ENCODE measurements around the gene STEEP1. TPM values are rescaled to one million over a fixed set of nuclear protein-coding genes. Genes with fewer than 3 reads are reported as not detected.

The STEEP1 gene
- total and polyA plus RNA-seq, 3 experiments from 2014 or later = 19.2 to 33.0 (median 30.9) TPM

DNA sequence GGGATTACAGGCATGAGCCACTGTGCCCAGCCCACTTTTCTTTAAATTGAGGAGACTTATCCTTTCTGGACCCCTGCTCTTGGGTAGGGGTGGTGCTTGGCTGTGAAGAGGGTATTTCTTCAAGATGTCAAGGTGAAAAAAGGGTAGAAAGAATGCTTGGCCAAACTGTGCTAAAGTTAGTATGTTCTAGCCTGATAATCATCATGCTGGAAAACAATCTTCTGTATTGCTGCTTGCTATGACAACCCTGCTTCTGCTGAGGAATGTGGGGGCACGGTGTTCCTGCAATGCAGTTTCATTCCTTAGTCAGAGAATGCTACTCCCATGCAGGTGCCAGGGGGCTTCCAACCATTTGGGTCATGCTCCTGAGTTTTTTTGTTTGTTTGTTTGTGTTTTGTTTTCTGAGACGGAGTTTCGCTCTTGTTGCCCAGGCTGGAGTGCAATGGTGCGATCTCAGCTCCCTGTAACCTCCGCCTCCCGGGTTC, 5.2 kb upstream of the STEEP1 start:
- ChIA-PET CTCF (no interaction called here), POLR2A (no interaction called here)

DNA sequence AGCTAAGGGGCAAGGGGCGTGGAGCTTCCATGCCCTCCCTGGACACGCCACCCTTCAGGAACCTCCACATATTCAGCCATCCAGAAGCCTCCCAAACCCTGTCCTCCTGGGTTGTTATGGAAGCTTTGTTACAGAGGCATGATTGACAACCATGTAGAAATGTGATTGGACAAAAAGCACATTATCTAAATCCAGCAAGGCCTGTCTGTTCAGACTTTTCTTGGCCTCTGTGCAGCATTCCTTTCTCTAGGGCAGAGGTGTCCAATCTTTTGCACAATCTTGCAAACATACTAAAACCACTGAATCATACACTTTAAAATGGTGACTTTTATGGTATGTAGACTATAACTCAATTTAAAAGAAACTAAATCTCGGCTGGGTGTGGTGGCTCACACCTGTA, 12.7 kb downstream of the STEEP1 start:
- H3K4me1 ChIP-seq (ENCODE audit: insufficient read depth, low read length) = no peaks in the 10 kb centered on the region
- Mint-ChIP-seq H3K36me3 (peaks cover 3 to 37% (median 7%) of the 10 kb centered on the region in 3 donors), H3K4me3 (no peak overlapping the region), H3K4me1 (peaks cover 9 to 34% (median 19%) of the 10 kb centered on the region in 3 donors), H3K9me3 (peaks cover 0 to 3% (median 0%) of the 10 kb centered on the region in 5 donors), H3K27me3 (peaks cover 0 to 1% of the 10 kb centered on the region in 2 donors), H3K27ac (no peak overlapping the region)
- H3K36me3 ChIP-seq (ENCODE audit: insufficient read depth, low read length) = no peaks in the 10 kb centered on the region
- POLR2A ChIA-PET = no interaction called here
- H3K27ac ChIP-seq (ENCODE audit: low read depth, low read length) = no peak overlapping the region
- no peaks in the 10 kb centered on the region for H3K9me3 ChIP-seq (ENCODE audit: low read length)
- CTCF ChIA-PET = no interaction called here
- no peak for DNase-seq
- no peak overlapping the region for H3K4me3 ChIP-seq (ENCODE audit: low read length)
- no peaks in the 10 kb centered on the region for H3K27me3 ChIP-seq (ENCODE audit: insufficient read depth, low read length, poor library complexity, severe bottlenecking)

More for the DNA sequence above, 5.2 kb upstream of the STEEP1 start:
- H3K36me3 Mint-ChIP-seq = peaks cover 0 to 4% (median 0%) of the 10 kb centered on the region in 3 donors
- H3K9me3 Mint-ChIP-seq = no peaks in the 10 kb centered on the region
- H3K4me3 Mint-ChIP-seq = no peak overlapping the region
- H3K27ac Mint-ChIP-seq = no peak overlapping the region
- no peak overlapping the region for H3K4me3 ChIP-seq (ENCODE audit: low read length)
- H3K4me1 ChIP-seq (ENCODE audit: insufficient read depth, low read length) = peaks cover 8% of the 10 kb centered on the region
- no peaks in the 10 kb centered on the region for H3K27me3 ChIP-seq (ENCODE audit: insufficient read depth, low read length, poor library complexity, severe bottlenecking)
- H3K27ac ChIP-seq (ENCODE audit: low read depth, low read length) = no peak overlapping the region
- DNase-seq = no peak
- no peaks in the 10 kb centered on the region for H3K36me3 ChIP-seq (ENCODE audit: insufficient read depth, low read length)
- peaks cover 0 to 4% of the 10 kb centered on the region in 2 donors for H3K27me3 Mint-ChIP-seq
- H3K4me1 Mint-ChIP-seq = peaks cover 7 to 14% (median 12%) of the 10 kb centered on the region in 3 donors
- no peaks in the 10 kb centered on the region for H3K9me3 ChIP-seq (ENCODE audit: low read length)

DNA sequence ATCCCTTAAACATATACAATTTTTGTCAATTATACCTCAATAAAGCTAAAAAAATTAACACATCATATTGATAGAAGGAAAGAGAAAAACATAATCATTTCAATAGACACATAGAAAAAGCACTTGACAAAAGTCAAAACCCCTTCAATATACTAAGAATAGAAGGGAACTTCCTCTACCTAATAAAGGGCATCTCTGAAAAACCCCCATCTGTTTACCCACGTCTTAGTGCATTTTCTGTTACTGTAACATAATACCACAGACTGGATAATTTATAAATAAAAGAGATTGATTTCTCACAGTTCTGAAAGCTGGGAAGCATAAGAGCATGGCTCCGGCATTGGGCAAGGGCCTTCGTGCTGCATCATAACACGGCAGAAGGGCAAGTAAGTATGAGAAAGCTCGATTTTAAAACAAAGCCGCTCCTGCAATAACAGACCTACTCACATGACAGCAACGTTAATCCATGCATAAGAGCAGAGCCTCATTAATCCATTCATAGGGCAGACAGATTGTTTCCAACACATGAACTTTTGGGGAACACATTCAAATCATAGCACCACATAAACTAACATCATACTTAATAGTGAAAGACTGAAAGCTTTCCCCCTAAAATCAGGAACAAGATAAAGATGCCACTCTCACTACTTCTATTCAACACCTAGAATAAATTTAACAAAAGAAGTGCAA, 15.7 kb downstream of the STEEP1 start:
- Histone ChIP-seq H3K27ac (ENCODE audit: low read depth, low read length) (no peak overlapping the region), H3K27me3 (ENCODE audit: insufficient read depth, low read length, poor library complexity, severe bottlenecking) (no peaks in the 10 kb centered on the region), H3K36me3 (ENCODE audit: insufficient read depth, low read length) (no peaks in the 10 kb centered on the region), H3K9me3 (ENCODE audit: low read length) (no peaks in the 10 kb centered on the region), H3K4me3 (ENCODE audit: low read length) (no peak overlapping the region), H3K4me1 (ENCODE audit: insufficient read depth, low read length) (no peaks in the 10 kb centered on the region)
- peak overlapping the region in 2 of 7 donors; percentile 10 to 38 for H3K4me3 Mint-ChIP-seq
- H3K27ac Mint-ChIP-seq = no peak overlapping the region
- DNase-seq = no peak
- ChIA-PET CTCF (no interaction called here), POLR2A (no interaction called here)
- no peaks in the 10 kb centered on the region for H3K27me3 Mint-ChIP-seq
- H3K36me3 Mint-ChIP-seq = peaks cover 0 to 24% (median 0%) of the 10 kb centered on the region in 3 donors
- H3K4me1 Mint-ChIP-seq = peaks cover 7 to 28% (median 19%) of the 10 kb centered on the region in 3 donors
- H3K9me3 Mint-ChIP-seq = no peaks in the 10 kb centered on the region

DNA sequence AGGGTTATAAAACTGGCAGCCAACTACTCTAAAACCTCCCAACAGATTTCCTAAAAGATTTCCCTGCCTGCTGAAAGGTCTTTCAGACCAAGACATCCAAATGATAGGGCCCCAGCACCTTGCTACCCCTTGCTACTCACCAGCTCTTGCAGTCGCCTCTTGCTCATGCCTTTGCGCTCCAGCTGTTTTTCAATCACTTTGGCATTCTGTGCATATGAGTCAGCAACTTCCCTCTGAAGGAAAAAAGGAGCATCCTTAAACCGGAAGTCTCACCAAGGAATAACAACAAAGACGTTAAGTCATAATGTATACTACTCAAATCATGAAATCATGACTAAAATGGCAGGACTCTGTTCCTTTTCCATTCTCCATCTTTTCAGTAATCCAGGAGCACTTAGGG, 24.0 kb downstream of the STEEP1 start:
- H3K36me3 Mint-ChIP-seq = peaks cover 0 to 47% (median 4%) of the 10 kb centered on the region in 3 donors
- CTCF ChIA-PET = no interaction called here
- H3K27me3 Mint-ChIP-seq = peaks cover 0 to 1% of the 10 kb centered on the region in 2 donors
- Histone ChIP-seq H3K4me3 (ENCODE audit: low read length) (no peak overlapping the region), H3K9me3 (ENCODE audit: low read length) (no peaks in the 10 kb centered on the region), H3K27ac (ENCODE audit: low read depth, low read length) (no peak overlapping the region), H3K27me3 (ENCODE audit: insufficient read depth, low read length, poor library complexity, severe bottlenecking) (no peaks in the 10 kb centered on the region), H3K4me1 (ENCODE audit: insufficient read depth, low read length) (no peaks in the 10 kb centered on the region), H3K36me3 (ENCODE audit: insufficient read depth, low read length) (no peaks in the 10 kb centered on the region)
- no peaks in the 10 kb centered on the region for H3K4me1 Mint-ChIP-seq
- H3K27ac Mint-ChIP-seq = peak overlapping the region in 1 of 8 donors; percentile 50
- POLR2A ChIA-PET = no interaction called here
- no peaks in the 10 kb centered on the region for H3K9me3 Mint-ChIP-seq
- DNase-seq = no peak
- no peak overlapping the region for H3K4me3 Mint-ChIP-seq

DNA sequence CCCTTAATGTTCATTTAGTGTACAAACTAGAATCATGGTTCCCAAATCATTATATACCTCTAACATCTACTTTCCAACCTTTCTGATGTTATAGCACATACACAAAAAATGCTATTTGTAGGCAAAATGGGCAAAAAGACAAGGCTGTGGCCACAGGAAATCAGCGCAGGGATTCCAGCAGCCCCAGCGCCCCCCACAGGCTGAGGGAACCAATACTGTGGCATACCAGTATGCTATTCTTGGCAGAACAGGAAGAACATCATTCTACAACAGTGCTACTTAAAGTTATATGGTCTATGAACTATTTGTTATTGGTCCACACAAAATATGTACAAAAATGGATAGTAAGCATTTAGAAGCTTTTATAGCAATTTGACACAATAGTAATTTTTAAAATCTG, 25.3 kb downstream of the STEEP1 start:
- no peaks in the 10 kb centered on the region for H3K36me3 ChIP-seq (ENCODE audit: insufficient read depth, low read length)
- Mint-ChIP-seq H3K4me3 (no peak overlapping the region), H3K27ac (peak overlapping the region in 1 of 8 donors; percentile 24), H3K36me3 (peaks cover 0 to 52% (median 4%) of the 10 kb centered on the region in 3 donors), H3K27me3 (peaks cover 0 to 1% of the 10 kb centered on the region in 2 donors), H3K4me1 (no peaks in the 10 kb centered on the region), H3K9me3 (no peaks in the 10 kb centered on the region)
- H3K4me3 ChIP-seq (ENCODE audit: low read length) = no peak overlapping the region
- no peak overlapping the region for H3K27ac ChIP-seq (ENCODE audit: low read depth, low read length)
- POLR2A ChIA-PET = no interaction called here
- H3K27me3 ChIP-seq (ENCODE audit: insufficient read depth, low read length, poor library complexity, severe bottlenecking) = no peaks in the 10 kb centered on the region
- H3K9me3 ChIP-seq (ENCODE audit: low read length) = no peaks in the 10 kb centered on the region
- CTCF ChIA-PET = no interaction called here
- DNase-seq = peak in 1 of 5 donors; percentile 5
- H3K4me1 ChIP-seq (ENCODE audit: insufficient read depth, low read length) = no peaks in the 10 kb centered on the region

DNA sequence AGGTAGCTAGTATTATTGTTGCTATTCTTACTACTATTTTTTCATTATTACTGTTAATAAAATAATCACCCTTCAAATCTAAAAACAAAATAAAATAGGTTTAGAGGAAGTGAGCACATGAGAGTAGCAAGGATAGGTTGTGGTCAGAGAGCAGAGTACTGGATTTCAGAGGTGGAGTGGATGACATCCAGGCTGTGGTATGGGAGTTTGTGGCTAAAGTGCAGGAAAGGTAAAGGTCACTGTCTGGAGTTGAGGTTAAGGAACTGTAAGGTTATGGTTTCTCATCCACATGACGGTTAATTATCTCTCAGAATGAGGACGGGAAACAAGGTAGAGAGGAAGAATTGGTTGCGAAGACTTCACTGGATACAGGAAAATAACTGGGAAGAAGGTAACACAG, 27.7 kb downstream of the STEEP1 start:
- POLR2A ChIA-PET = no interaction called here
- H3K27me3 Mint-ChIP-seq = peaks cover 0 to 1% of the 10 kb centered on the region in 2 donors
- DNase-seq = no peak
- no peak overlapping the region for H3K4me3 Mint-ChIP-seq
- peaks cover 0 to 47% (median 4%) of the 10 kb centered on the region in 3 donors for H3K36me3 Mint-ChIP-seq
- Histone ChIP-seq H3K27ac (ENCODE audit: low read depth, low read length) (no peak overlapping the region), H3K4me1 (ENCODE audit: insufficient read depth, low read length) (no peaks in the 10 kb centered on the region), H3K4me3 (ENCODE audit: low read length) (no peak overlapping the region), H3K36me3 (ENCODE audit: insufficient read depth, low read length) (no peaks in the 10 kb centered on the region), H3K9me3 (ENCODE audit: low read length) (no peaks in the 10 kb centered on the region), H3K27me3 (ENCODE audit: insufficient read depth, low read length, poor library complexity, severe bottlenecking) (no peaks in the 10 kb centered on the region)
- H3K27ac Mint-ChIP-seq = peak overlapping the region in 1 of 8 donors; percentile 70
- no peaks in the 10 kb centered on the region for H3K4me1 Mint-ChIP-seq
- CTCF ChIA-PET = interaction anchor here (1.2 kb wide), 1 partner anchor 190 kb away, joined by 4 read pairs; no protein-coding TSS in a partner anchor
- H3K9me3 Mint-ChIP-seq = no peaks in the 10 kb centered on the region

DNA sequence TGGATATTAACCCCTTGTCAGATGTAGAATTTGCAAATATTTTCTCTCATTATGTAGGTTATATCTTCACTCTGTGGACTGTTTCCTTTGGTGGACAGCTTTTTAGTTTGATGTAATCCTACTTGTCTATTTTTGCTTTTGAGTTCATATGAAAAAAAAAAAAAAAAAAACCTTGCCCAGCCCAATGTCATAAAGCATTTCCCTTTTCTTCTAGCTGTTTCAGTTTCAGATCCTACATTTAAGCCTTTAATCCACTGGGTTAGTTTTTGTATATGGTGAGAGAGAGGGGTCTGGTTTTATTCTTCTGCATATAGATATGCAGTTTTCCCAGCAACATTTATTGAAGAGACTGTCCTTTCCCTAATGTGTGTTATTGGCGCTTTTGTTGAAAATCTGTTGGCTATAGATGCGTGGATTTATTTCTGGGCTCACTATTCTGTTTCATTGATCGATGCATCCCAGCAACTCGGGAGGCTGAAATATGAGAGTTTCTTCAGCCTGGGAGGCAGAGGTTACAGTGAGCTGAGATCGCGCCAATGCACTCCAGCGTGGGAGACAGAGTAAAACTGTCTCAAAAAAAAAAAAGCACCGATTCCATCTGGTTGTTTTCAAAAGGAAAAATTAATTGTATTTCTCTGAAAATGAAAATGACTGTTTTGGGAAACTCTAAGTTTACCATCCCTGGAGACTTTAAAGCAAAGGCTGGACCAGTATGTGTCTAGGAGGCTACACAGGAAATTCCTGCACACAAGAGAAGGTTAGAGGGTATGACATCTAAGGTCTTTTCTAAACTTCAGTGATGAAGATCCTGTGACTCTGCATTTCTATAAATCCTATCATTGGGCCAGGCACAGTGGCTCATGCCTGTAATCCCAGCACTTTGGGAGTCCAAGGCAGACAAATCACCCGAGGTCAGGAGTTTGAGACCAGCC, 35.6 kb downstream of the STEEP1 start:
- POLR2A ChIA-PET = interaction anchor here (0.7 kb wide), 2 partner anchors 18 to 255 kb away, joined by 3 to 7 read pairs; no protein-coding TSS in a partner anchor

More for the DNA sequence above, 35.6 kb downstream of the STEEP1 start:
- peaks cover 0 to 4% of the 10 kb centered on the region in 2 donors for H3K27me3 Mint-ChIP-seq
- no peaks in the 10 kb centered on the region for H3K9me3 ChIP-seq (ENCODE audit: low read length)
- CTCF ChIA-PET = no interaction called here
- peaks cover 0 to 3% (median 3%) of the 10 kb centered on the region in 3 donors for H3K36me3 Mint-ChIP-seq
- no peaks in the 10 kb centered on the region for H3K9me3 Mint-ChIP-seq
- H3K4me1 Mint-ChIP-seq = no peaks in the 10 kb centered on the region
- H3K27me3 ChIP-seq (ENCODE audit: insufficient read depth, low read length, poor library complexity, severe bottlenecking) = no peaks in the 10 kb centered on the region
- no peak for DNase-seq
- no peaks in the 10 kb centered on the region for H3K36me3 ChIP-seq (ENCODE audit: insufficient read depth, low read length)
- H3K4me3 ChIP-seq (ENCODE audit: low read length) = no peak overlapping the region
- no peaks in the 10 kb centered on the region for H3K4me1 ChIP-seq (ENCODE audit: insufficient read depth, low read length)
- no peak overlapping the region for H3K4me3 Mint-ChIP-seq
- no peak overlapping the region for H3K27ac ChIP-seq (ENCODE audit: low read depth, low read length)
- H3K27ac Mint-ChIP-seq = no peak overlapping the region
